NCI-H524 (cell line): ENCODE data around the gene ACOD1.
"Not testable (repeated sequence)": the region's sequence is repeated elsewhere in the genome, so short reads cannot be mapped to it uniquely, and the experiment has no call there.

Experiments used
- DNase-seq, 2 experiments: peaks; one replicate each; lab custom pipeline; 2025; lab: John Stamatoyannopoulos, UW

ACOD1 gene

DNA sequence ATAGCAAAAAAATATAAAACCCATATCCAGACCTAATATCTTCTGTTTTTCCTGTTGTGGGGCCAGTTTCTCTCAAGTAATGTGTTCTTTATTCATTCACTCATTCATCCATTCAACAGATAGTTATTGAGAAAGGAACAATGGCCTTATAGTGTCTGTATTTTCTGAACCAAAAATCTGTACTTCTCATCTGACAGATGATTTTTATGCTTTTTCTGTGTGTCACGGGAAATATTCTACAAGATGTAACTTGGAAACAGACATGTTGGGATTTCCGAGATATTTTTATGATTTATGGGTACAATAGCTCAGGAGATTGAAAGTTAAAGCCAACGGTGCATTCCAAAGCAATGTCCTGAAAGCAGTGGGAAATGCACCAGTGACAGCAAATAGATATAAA lies 5.7 kb downstream of the ACOD1 start:
- DNase-seq = no peak

- DNase-seq = no peak
Observed at GRCh38 chr13:76954538-76954937, 6.2 kb downstream of the ACOD1 start.

DNA sequence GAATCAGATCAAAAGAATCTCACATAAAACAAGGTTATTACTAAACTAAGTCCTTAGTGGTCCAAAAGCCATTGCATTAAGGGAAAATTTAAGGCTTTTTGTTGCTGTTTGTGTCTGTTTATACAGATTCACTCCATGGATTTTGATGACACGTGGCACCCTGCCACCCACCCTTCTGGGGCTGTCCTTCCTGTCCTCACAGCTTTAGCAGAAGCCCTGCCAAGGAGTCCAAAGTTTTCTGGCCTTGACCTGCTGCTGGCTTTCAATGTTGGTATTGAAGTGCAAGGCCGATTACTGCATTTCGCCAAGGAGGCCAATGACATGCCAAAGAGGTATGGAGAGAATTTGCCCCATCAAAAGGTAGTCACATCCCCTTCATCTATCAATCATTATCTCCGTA lies 6.9 kb downstream of the ACOD1 start:
- DNase-seq = no peak

DNA sequence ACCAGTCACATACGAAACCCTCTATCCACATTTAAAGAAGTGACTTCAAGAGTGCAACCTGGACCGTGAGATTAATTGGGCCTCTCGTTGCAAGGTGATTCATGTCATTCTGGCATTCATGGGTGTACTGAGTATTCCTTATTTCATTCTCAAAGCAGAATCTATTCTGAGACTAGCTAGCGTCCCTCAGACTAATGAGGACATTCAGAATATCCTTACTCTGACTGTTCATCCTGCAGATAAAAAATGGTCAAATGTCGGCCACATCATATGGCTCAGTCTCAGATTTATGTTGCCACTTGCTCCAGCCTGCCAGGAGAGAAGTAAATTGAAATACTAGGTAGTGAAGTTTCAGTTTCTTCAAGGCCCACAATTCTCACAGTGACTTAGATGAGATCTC lies 7.3 kb downstream of the ACOD1 start:
- no peak for DNase-seq

GRCh38 chr13:76958841-76959432 lies 10.6 kb downstream of the ACOD1 start:
- no peak for DNase-seq

- DNase-seq = not testable (repeated sequence)
Observed at GRCh38 chr13:76959734-76960133, 11.4 kb downstream of the ACOD1 start.

- DNase-seq = no peak
Observed at GRCh38 chr13:76965759-76966421, 17.6 kb downstream of the ACOD1 start.

- DNase-seq = no peak
Observed at GRCh38 chr13:76967031-76967430, 18.7 kb downstream of the ACOD1 start.

DNA sequence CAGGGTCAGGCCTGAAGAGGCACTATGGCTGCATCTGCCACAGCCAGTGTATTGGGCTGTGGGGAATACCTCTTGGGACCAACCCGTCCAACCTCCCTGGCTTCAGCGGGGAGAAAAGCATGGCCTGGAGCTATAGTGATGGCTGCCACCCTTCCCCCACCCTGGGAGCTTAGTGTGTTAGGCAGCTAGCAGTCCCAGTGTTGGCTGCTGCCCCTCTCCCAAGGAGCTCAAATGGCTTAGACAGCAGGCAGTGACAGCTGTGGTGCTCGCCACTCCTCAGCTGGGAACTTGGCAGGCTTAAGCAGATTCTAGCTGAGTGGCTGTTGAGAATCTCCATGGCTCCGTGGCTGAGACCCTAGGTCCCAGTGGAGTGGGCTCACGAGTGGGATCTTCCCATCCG lies 19.7 kb downstream of the ACOD1 start:
- DNase-seq = peak; percentile 94 to 97

DNA sequence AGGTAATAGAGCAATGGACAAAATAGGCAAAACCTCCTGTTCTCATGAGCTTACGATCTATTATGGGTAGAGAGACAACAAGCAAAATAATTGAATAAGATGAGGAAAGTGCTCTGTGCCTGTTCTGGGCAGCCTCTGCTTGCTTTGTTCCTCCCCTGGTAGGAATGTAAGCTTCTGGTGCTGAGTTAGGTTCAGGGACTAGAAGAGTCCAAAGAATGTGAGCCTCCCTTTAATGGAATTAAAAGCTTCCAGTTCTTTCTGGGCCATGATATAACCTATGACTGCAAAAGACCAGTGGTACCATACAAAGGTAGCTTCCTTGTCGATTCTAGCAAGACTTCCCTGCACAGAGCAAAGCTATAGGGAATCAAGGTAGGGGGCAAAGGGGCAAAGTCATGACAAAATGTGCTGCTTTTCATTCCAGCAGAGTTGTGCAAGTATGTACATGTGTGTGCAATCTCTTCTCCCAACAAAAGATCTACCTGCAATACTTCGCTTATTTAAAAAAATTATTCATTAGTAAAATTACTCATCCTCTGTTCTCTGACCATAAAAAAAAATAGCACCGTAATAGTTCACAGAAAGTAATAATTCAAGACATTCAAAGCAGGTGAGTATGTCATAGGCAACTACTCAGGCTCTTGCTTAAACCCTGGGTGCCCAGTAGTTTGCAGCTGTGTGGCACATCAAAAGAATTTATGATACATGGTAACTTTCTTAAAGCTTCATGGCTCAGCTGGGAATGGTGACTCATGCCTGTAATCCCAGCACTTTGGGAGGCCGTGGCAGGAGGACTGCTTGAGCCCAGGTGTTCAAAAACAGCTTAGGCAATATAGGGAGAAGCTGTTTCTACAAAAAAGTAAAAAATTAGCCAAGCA lies 21.4 kb downstream of the ACOD1 start:
- no peak for DNase-seq

DNA sequence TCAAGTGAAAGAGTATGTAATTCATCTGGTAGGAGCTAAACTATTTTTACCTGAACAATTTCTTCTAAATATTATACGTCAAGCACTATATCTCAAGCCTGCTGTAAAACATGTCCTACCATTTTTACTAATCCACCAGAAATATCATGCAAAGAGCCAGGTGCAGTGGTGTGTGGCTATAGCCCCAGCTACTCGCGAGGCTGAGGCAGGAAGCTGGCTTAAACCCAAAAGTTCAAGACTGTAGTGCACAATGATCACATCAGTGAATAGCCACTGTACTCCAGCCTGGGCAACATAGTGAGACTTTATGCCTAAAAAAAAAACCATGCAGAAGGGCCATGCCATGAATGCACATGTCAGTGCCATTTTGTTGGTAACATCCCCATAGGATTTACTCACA lies 22.9 kb downstream of the ACOD1 start:
- no peak for DNase-seq

GRCh38 chr13:76971851-76972829 lies 23.8 kb downstream of the ACOD1 start:
- DNase-seq = no peak

DNA sequence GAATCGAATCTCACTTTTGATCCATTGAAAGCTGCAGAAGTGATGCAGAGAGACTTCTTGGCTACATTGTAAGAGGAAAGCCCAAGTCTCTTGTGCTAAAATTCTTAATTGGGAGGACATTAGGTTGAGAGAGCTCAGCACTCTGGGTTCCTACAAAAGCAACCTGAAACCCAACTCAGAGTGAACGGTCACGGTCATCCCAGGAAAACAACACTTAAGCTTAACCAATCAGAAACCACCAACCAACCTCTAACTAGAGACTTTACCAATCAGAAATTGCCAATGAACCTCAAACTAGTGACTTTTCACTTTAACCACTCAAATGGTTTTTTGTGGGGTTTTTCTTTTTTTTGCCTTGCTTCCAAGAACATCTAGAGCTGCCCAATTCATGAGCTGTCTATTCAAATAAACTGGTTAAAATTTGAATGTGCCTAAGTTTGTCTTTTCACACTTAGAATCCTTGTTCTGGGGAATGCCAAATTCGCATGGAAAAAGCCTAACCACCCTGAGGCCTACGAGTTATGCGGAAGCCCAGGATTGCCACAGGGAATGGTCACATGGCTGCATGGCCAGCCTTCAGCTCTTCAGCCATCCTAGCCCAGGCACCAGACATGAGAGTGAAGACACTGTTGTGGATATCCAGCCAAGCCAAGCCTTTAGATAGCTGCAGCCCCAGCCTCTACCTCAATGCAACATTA lies 25.8 kb downstream of the ACOD1 start:
- DNase-seq = no peak

- no peak for DNase-seq
Observed at GRCh38 chr13:76974618-76974975, 26.3 kb downstream of the ACOD1 start.

DNA sequence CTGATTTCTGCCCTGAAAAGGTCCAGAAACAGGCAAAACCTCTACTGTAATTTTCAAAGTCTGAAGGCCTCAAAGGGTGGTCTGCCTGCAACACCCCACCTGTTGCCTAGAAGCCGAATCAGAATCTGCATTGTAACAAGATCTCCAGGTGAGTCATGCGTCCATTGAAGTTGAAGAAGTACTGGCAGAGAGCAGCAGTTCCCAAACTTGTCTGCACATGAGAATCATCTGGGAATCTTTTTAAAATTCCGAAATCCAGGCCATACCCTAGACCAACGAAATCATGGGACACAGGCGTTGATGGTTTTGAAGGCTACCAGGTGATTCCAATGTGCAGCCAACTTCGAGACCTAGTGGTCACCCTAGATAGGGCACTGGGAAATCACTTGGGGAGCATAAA lies 27.6 kb downstream of the ACOD1 start:
- DNase-seq = no peak

GRCh38 chr13:76976490-76976889 lies 28.2 kb downstream of the ACOD1 start:
- DNase-seq = no peak

- DNase-seq = no peak
Observed at GRCh38 chr13:76976929-76977328, 28.6 kb downstream of the ACOD1 start.

DNA sequence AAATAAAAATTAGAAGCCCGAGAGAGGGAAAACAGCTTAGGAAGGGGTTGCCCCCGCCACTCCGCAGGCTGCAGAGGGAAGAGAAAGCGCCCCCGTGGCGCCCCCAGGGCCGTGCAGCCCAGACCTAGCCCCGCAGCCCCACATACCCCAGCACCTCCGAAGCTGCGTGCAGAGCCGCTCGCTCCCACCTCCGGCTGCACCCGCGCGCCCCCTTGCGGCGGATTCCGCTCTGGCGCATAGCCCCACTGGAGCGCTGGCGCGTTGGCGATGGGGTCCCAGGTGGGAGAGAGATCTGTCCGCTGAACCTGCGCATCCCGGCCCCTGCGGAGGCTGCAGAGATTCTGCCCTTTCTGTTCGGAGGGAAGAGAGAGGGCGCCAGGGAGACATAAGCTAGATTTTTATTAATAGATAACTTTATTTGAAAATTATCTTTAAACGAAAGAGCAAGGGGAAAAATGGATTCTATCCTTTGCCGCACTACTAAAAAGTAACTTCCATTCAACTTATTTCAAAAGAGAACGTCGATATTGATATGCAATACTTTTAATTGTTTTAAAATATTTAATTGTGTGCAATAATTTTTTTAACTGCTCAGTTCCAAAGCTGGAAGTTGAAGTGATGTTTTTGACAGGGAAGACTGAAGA lies 31.9 kb downstream of the ACOD1 start:
- DNase-seq = peak; percentile 43 to 81

DNA sequence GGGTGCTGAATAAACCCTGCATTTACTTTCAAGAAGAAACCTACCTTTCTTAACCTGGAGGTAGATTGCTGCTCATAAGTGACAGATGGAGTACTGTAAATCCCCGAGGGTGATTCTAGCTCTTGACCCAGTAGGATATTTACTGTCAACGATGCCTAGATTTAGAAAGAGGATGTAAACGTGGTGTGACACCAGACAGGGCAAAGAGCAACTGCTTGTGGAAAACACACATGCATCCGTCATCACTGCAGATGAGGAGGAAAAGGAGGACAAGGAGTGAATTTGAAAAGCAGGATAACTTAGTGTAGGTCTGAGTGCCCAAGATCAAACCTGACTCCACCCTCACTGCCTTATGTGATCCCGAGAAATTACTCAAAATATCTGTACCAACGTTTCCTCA lies 33.8 kb downstream of the ACOD1 start:
- DNase-seq = peak; percentile 6 to 67

DNA sequence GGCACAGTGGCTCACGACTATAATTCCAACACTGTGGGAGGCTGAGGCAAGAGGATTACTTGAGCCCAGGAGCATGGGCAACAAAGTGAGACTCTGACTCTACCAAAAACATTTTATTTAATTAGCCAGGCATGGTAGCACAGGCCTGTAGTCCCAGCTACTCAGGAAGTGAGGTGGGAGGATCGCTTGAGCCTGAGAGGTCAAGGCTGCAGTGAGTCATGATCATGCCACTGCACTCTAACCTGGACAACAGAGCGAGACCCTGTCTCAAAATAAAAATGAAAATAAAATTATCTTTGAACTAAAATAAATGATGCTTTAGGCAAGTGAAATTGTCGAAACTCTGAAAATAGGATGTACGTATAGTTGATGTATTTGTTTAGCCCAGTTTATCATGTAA lies 35.4 kb downstream of the ACOD1 start:
- DNase-seq = no peak

GRCh38 chr13:76991432-76991795 lies 43.1 kb downstream of the ACOD1 start:
- no peak for DNase-seq
